Neural cell (in vitro differentiated cells): ENCODE results near the gene XIRP1. TPM values are rescaled to one million over a fixed set of nuclear protein-coding genes. Genes with fewer than 3 reads are reported as not detected.

Experiments
- H2AFZ ChIP-seq: fragments of 200-600, 300-800 bp; sonication (generic), shearing (Covaris generic); 2 replicates; pipeline ENCODE4 v1.6.0; 2014; ENCODE audit warnings: low read depth, mild to moderate bottlenecking, antibody characterized with exemption, low read length, moderate library complexity
- H3F3A ChIP-seq: fragments of 200-600 bp; shearing (Covaris generic); 2 replicates; pipeline ENCODE4 v1.6.1; 2016; ENCODE audit warnings: mild to moderate bottlenecking, moderate library complexity, mixed read lengths, antibody characterized with exemption, low read length; ENCODE audit not compliant: insufficient read depth, poor library complexity, severe bottlenecking
- H3K27ac ChIP-seq: fragments of 200-600, 300-800 bp; sonication (generic), shearing (Covaris generic); 2 replicates; pipeline ENCODE4 v1.5.1; 2014; ENCODE audit warnings: mild to moderate bottlenecking, low read length, moderate library complexity
- H3K27me3 ChIP-seq: fragments of 300-800, 200-600 bp; sonication (generic), shearing (Covaris generic); 2 replicates; pipeline ENCODE4 v1.6.0; 2014; ENCODE audit warnings: mild to moderate bottlenecking, low read depth, low read length, moderate library complexity; ENCODE audit not compliant: insufficient read depth
- H3K36me3 ChIP-seq: fragments of 300-800, 200-600 bp; sonication (generic), shearing (Covaris generic); 2 replicates; pipeline ENCODE4 v1.5.1; 2014; ENCODE audit warnings: mild to moderate bottlenecking, antibody characterized with exemption, low read length, moderate library complexity; ENCODE audit not compliant: insufficient read depth
- H3K4me2 ChIP-seq: fragments of 300-800, 200-600 bp; sonication (generic), shearing (Covaris generic); 2 replicates; pipeline ENCODE4 v1.6.0; 2014; ENCODE audit warnings: mild to moderate bottlenecking, low read length
- H3K4me3 ChIP-seq: fragments of 300-800, 200-600 bp; sonication (generic), shearing (Covaris generic); 2 replicates; pipeline ENCODE4 v1.5.1; 2014; ENCODE audit warnings: mild to moderate bottlenecking, low read length, moderate library complexity
- H3K79me2 ChIP-seq: fragments of 200-600 bp; shearing (Covaris generic); replicated peaks from 2 replicates; pipeline ENCODE4 v1.6.0; 2014; ENCODE audit warnings: mild to moderate bottlenecking, low read length, moderate library complexity; ENCODE audit not compliant: insufficient read depth
- H3K9ac ChIP-seq: fragments of 300-800, 200-600 bp; sonication (generic), shearing (Covaris generic); 2 replicates; pipeline ENCODE4 v1.6.1; 2016; ENCODE audit warnings: mild to moderate bottlenecking, low read length, mixed read lengths
- H3K9me2 ChIP-seq: fragments of 200-600 bp; shearing (Covaris generic); 2 replicates; pipeline ENCODE4 v1.6.1; 2016; ENCODE audit warnings: mild to moderate bottlenecking, low read length, mixed read lengths; ENCODE audit not compliant: insufficient read depth
- H3K9me3 ChIP-seq: fragments of 200-600, 300-800 bp; sonication (generic), shearing (Covaris generic); 2 replicates; pipeline ENCODE4 v1.6.1; 2016; ENCODE audit warnings: mild to moderate bottlenecking, mixed run types, low read length, moderate library complexity, mixed read lengths
- H4K20me1 ChIP-seq: fragments of 200-600 bp; shearing (Covaris generic); 2 replicates; pipeline ENCODE4 v1.6.1; 2016; ENCODE audit warnings: mild to moderate bottlenecking, mixed run types; ENCODE audit not compliant: insufficient read depth
- CTCF ChIP-seq: fragments of 450-650 bp; IDR thresholded peaks from 2 replicates; pipeline ENCODE4 v1.5.1; 2014; ENCODE audit warnings: antibody characterized with exemption, mild to moderate bottlenecking, moderate library complexity; ENCODE audit not compliant: poor library complexity, severe bottlenecking
- EP300 ChIP-seq: fragments of 450-650 bp; conservative IDR thresholded peaks from 2 replicates; pipeline ENCODE4 v1.6.1; 2014; ENCODE audit warnings: antibody characterized with exemption, mild to moderate bottlenecking, moderate library complexity; ENCODE audit not compliant: poor library complexity, severe bottlenecking
- EZH2 ChIP-seq: fragments of 200-600, 300-800 bp; shearing (Covaris generic), sonication (generic); IDR thresholded peaks from 2 replicates; pipeline ENCODE4 v1.6.1; 2014; ENCODE audit warnings: antibody characterized with exemption, low read length, borderline replicate concordance, mild to moderate bottlenecking; ENCODE audit not compliant: insufficient read depth, poor library complexity, severe bottlenecking
- MXI1 ChIP-seq: fragments of 450-650 bp; conservative IDR thresholded peaks from 2 replicates; pipeline ENCODE4 v1.6.1; 2014; ENCODE audit warnings: antibody characterized with exemption, mild to moderate bottlenecking; ENCODE audit not compliant: poor library complexity, severe bottlenecking
- POLR2AphosphoS5 ChIP-seq: IDR thresholded peaks from 2 replicates; pipeline ENCODE4 v1.6.1; 2012
- RAD21 ChIP-seq: fragments of 450-650 bp; conservative IDR thresholded peaks from 2 replicates; pipeline ENCODE4 v1.6.1; 2014; ENCODE audit warnings: antibody characterized with exemption, mild to moderate bottlenecking, moderate library complexity
- REST ChIP-seq: IDR thresholded peaks from 2 replicates; pipeline ENCODE4 v1.6.1; 2012; ENCODE audit warnings: borderline replicate concordance
- SMC3 ChIP-seq: fragments of 450-650 bp; conservative IDR thresholded peaks from 2 replicates; pipeline ENCODE4 v1.6.1; 2014; ENCODE audit warnings: antibody characterized with exemption, mild to moderate bottlenecking, moderate library complexity; ENCODE audit not compliant: poor library complexity
- TAF1 ChIP-seq: IDR thresholded peaks from 2 replicates; pipeline ENCODE4 v1.6.1; 2012; ENCODE audit warnings: low read depth
- polyA plus RNA-seq: library from polyadenylated mRNA; depleted of rRNA; stranded (reverse); fragments of >200 nt; gene quantifications from 2 replicates; pipeline ENCODE4 v1.2.3, GENCODE V29; 2014

Gene XIRP1
- polyA plus RNA-seq, 1 donor from 2014 or later, result not detected

- no peak overlapping the region for H2AFZ ChIP-seq
- H3K4me3 ChIP-seq, result no peak overlapping the region
- no peak overlapping the region for H3K27ac ChIP-seq
- H3F3A ChIP-seq, result no peaks in the 10 kb centered on the region
- H3K79me2 ChIP-seq, result no peaks in the 10 kb centered on the region
- no peaks in the 10 kb centered on the region for H3K36me3 ChIP-seq
- H3K9me3 ChIP-seq, result no peaks in the 10 kb centered on the region
- H4K20me1 ChIP-seq, result no peaks in the 10 kb centered on the region
- H3K4me2 ChIP-seq, result no peak overlapping the region
- no peaks in the 10 kb centered on the region for H3K27me3 ChIP-seq
- H3K9me2 ChIP-seq, result no peaks in the 10 kb centered on the region
- no peak for TF ChIP-seq CTCF
- no peak for TF ChIP-seq REST
- TF ChIP-seq EP300, result no peak
- no peak for TF ChIP-seq RAD21
- TF ChIP-seq MXI1, result no peak
- no peak for TF ChIP-seq EZH2
- TF ChIP-seq POLR2AphosphoS5, result no peak
- TF ChIP-seq SMC3, result no peak
- TF ChIP-seq TAF1, result no peak
- no peak overlapping the region for H3K9ac ChIP-seq
These were observed 15.2 kb upstream of the XIRP1 start for GRCh38 chr3:39207361-39208186.

- no peak overlapping the region for H2AFZ ChIP-seq
- TF ChIP-seq SMC3 (no peak), MXI1 (no peak), RAD21 (no peak), EP300 (no peak), POLR2AphosphoS5 (no peak), REST (no peak), EZH2 (no peak), CTCF (no peak), TAF1 (no peak)
These were observed 13.6 kb upstream of the XIRP1 start for GRCh38 chr3:39205919-39206516.

More at GRCh38 chr3:39205919-39206516, 13.6 kb upstream of the XIRP1 start:
- Histone ChIP-seq H3K36me3 (no peaks in the 10 kb centered on the region), H3K9me3 (no peaks in the 10 kb centered on the region), H3F3A (no peaks in the 10 kb centered on the region), H3K4me3 (no peak overlapping the region), H3K9me2 (no peaks in the 10 kb centered on the region), H3K27me3 (no peaks in the 10 kb centered on the region), H3K79me2 (no peaks in the 10 kb centered on the region), H4K20me1 (no peaks in the 10 kb centered on the region), H3K4me2 (no peak overlapping the region), H3K9ac (no peak overlapping the region), H3K27ac (no peak overlapping the region)
